Inflammatory macrophage treated with lipopolysaccharide for 1 hour (primary cell): ENCODE data around the gene NOSIP.

Experiments
- DNase-seq, 2 donors: peaks; one replicate each; pipeline ENCODE4 v3.0.0-alpha.2; 2020 to 2022

NOSIP gene

GRCh38 chr19:49570997-49571676, 9.2 kb downstream of the NOSIP start:
- DNase-seq, result peak in 1 of 2 donors; percentile 7

GRCh38 chr19:49570138-49570856, 10.1 kb downstream of the NOSIP start:
- DNase-seq, result peak; percentile 71 to 95

GRCh38 chr19:49567861-49568441, 12.4 kb downstream of the NOSIP start:
- no peak for DNase-seq

- DNase-seq, result no peak
Observed at GRCh38 chr19:49566302-49566701, 14.1 kb downstream of the NOSIP start.

- no peak for DNase-seq
Observed at GRCh38 chr19:49565261-49565660, 15.1 kb downstream of the NOSIP start.

GRCh38 chr19:49564616-49565045, 15.7 kb downstream of the NOSIP start:
- DNase-seq, result no peak

GRCh38 chr19:49560358-49560900, 19.9 kb downstream of the NOSIP start:
- DNase-seq, result peak in 1 of 2 donors; percentile 9

GRCh38 chr19:49559928-49560327, 20.4 kb downstream of the NOSIP start:
- no peak for DNase-seq

GRCh38 chr19:49559443-49559842, 20.9 kb downstream of the NOSIP start:
- no peak for DNase-seq

GRCh38 chr19:49558591-49558990, 21.8 kb downstream of the NOSIP start:
- no peak for DNase-seq

- DNase-seq, result no peak
Observed at GRCh38 chr19:49557641-49558325, 22.6 kb downstream of the NOSIP start.

- no peak for DNase-seq
Observed at GRCh38 chr19:49556412-49557398, 23.7 kb downstream of the NOSIP start.

GRCh38 chr19:49555600-49556411, 24.6 kb downstream of the NOSIP start:
- peak in 1 of 2 donors; percentile 23 for DNase-seq

- DNase-seq, result no peak
Observed at GRCh38 chr19:49554701-49555181, 25.6 kb downstream of the NOSIP start.

- DNase-seq, result peak; percentile 28 to 67
Observed at GRCh38 chr19:49553451-49554271, 26.7 kb downstream of the NOSIP start.

GRCh38 chr19:49552749-49553148, 27.6 kb downstream of the NOSIP start:
- peak in 1 of 2 donors; percentile 35 for DNase-seq

GRCh38 chr19:49551531-49551930, 28.8 kb downstream of the NOSIP start:
- DNase-seq, result peak in 1 of 2 donors; percentile 18

- no peak for DNase-seq
Observed at GRCh38 chr19:49549045-49549444, 31.3 kb downstream of the NOSIP start.

GRCh38 chr19:49546825-49547565, 33.4 kb downstream of the NOSIP start:
- peak; percentile 75 to 97 for DNase-seq
